ENCODE data around the gene TTC22. TPM values are rescaled to one million over a fixed set of nuclear protein-coding genes. Genes with fewer than 3 reads are reported as not detected.

Gene TTC22
- not detected for total RNA-seq
- long read RNA-seq = 0 reads

DNA sequence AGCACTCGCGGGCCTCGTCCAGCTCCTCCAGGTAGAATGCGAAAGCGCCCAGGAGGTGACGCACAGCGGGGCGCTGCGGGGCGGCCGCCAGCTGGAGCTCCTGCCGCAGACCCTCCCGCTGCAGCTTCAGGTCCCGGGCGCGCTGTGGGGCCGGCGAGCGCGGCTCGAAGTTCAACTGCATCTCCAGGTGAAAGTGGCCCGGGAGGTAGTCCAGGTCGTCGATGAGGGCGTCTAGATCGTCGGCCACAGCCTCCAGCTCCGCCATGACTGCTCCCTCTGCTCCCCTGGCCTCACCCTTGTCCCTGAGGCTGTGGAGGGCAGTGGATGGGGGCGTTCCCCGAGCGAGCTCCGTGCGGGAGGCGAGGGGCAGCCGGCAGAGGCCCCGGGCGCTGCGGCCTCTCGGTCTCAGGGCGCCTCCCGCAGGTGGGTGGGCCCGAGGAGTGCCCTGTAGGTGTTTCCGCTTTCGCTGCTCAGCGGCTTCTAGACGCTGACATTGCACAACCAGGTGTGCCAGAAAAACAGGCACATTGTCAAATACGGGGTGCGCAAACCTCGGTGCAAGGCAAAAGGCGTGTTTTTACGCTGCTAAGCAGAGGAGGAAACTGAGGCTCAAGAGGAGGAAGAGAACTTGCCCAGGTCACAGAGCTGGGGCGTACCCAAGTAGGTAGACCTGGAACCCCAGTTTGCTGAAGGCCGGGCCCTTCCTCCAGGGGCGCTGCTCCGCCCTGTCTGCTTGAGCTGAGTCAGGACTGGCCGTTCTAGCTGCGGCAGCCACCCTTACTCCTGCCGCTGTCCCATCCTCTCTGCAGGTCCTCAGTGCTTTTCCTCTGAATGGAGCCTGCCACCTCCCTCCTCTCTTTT, at the start of gene TTC22:
TSS of gene TTC22 (minus strand) at position 425 of the 861 bp plus-strand sequence. CDS start at position 265, 160 bp downstream.
- DNase-seq (ENCODE audit: missing footprints) = peak; percentile 81
- no peak for ATAC-seq
- intact Hi-C loops (cut with DNase I) = no loop called here

DNA sequence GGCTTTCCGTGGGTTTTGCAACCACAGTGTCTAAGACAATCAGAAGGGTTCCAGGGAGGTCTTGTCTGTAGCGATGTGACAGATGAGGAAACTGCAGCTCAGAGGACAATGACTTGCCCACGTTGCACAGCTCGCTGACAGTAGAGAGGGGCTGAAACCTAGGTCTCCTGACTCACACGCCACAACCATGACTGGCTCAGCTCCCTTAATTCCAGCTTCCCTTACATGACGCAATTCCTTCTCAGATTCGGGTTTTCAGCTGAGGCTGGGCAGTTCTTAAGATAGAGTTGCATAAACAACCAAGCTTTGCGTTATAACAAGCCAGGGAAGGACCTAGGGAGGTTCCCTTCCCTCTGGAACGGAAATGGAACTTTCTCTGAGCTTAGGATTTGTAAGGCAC, 49.6 kb upstream of the TTC22 start:
- intact Hi-C loops (cut with DNase I) = no loop called here
- ATAC-seq = no peak
- DNase-seq (ENCODE audit: missing footprints) = no peak

DNA sequence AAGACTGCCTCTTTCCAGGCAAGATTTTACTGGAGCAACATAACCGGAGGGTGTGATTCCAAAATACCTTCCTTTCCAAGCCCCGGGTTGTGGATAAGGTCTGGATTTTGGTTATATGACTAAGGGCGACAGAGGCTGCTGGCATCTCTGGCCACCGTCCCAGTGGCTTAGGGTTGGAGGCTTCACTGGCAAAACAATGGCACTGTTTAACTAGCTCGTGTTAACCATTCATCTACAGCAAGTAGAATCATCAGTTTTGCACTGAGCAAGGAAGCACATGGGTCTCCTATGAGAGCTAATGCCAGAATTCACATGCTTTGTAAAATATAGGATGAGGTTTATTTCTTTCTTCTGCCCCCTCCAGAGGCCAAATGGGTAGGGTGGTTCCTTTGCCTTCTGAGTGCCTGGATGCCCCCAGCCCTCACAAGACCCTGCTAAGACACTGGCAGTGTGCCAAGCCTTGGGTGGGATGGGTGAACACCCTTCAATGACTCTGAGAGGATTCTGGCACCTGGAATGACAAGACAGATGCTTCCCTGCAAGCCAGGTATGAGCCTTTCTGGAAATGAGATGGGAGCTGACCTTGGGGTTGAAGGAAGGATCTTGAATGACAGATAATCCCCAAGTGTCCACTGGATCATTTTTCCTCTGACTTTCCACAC, 49.1 kb upstream of the TTC22 start:
- ATAC-seq = no peak
- DNase-seq (ENCODE audit: missing footprints) = no peak
- intact Hi-C loops (cut with DNase I) = no loop called here

DNA sequence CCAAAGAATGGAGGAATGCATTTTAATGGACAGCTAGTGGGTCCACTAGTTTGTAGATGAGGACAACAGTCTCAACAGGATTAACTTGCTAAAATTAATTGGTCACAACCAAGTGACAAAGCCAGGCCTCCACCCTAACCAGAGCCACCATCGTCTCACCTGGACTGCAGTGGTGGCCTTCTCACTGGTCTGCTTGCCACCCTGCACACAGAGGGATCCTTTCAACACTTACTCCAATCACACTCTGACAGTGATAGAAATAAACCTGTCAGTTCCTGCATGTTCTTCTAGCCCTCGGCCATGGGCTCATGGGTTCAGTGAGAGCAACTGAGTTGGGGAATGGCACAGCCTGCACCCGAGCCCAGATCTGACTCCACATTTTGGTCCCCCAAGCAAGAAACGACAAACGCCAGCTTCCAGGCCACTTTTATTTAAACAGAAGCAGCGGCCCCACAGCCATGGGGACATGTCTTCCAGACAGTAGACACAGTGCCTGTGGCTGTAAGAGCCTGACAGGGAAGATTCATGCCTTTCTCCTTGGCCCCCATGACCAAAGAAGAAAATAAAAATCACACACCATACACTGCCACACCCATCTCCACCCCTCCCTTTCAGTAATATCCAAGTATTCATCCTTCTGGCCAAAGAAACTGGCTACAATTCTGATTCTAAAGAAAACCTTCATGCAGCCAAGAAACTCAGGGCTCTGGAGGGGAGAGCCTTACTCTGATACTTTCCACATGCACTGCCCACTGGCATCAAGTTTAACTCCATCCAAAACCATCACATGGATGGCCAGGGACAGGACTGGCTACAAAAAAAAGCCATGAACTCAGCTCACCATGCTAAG, 48.3 kb upstream of the TTC22 start:
- intact Hi-C loops (cut with DNase I) = no loop called here
- DNase-seq (ENCODE audit: missing footprints) (no peak), ATAC-seq (no peak)

DNA sequence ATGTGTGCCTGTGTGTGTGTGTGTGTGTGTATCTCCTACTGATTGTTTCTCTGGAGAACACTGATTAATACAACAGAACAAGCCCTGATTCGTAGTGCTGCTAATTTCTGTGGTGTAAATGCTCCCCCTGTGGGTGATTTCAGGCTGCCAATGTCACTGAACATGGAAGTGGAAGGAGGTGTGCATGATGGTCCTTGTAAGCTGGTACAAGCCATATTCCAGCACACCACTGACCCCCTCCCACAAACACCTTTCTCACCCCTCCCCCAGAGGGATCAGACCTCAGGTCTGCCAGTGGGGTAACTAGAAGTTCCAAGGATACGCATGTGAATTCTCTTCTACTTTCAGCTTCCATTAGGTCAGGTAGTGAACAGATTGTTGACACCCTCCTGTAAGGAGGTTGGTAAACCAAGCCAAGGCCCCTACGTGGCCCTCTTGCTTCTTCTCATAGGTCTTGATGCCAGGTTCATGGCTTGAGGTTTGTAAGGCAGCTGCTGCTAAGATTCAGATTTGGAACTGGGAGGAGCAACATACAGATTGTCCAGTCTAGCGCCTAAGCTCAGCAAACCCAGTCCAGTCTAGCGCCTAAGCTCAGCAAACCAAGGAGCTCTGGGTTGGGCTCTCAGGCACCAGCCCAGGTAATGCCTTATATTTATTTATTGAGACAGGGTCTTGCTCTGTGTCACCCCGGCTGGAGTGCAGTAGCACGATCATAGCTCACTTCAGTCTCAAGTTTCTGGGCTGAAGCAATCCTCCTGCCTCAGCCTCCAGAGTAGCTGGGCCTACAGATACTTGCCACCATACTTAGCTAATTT, 47.2 kb upstream of the TTC22 start:
- no peak for ATAC-seq
- intact Hi-C loops (cut with DNase I) = no loop called here
- no peak for DNase-seq (ENCODE audit: missing footprints)

DNA sequence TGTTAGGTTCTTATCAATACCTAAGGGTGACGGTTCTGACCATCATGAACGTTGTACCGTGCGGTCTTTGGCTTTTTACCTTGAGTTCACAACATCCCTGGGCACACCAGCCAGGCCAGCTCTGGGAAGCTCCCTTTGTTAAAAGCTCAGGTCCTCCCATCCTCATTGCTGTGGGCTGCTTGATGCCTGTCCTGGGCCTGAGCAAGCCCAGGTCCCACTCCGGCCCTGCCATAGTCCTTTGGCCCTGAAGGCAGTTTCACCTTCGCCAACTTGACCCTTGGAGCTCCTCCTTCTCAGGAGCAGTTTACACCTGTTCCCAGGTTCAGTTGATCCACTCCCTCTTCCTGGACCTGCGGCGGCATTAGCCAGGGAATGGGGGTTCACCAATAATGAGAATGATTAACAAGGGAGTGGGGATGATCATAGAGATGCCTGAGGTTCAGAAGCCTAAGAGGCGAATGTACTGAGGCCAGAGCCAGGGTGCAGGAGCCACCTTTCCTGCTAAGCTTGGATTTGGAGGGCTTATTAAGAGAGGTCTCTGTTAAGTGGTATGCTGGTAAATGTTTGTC, 45.7 kb upstream of the TTC22 start:
- intact Hi-C loops (cut with DNase I) = no loop called here
- ATAC-seq (no peak), DNase-seq (ENCODE audit: missing footprints) (no peak)

DNA sequence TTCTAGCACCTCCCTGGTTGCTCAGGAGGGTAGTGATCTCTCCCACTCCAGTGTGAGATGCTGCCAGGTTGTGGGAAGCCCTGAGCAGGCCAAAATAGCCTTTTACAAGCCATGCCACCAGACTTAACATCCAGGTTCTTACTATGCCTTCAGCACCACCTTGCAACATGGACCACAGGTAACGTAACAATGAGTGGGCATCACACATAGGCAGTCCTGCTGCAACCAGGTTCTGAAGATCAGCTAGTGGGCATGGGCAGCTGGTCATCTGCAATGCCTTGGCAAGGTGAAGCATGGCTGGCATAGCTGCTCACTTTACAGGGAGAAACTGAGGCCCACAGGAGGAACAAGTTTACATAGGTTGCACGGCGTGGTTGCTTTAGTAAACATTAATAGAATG, 45.2 kb upstream of the TTC22 start:
- intact Hi-C loops (cut with DNase I) = no loop called here
- ATAC-seq (no peak), DNase-seq (ENCODE audit: missing footprints) (no peak)

DNA sequence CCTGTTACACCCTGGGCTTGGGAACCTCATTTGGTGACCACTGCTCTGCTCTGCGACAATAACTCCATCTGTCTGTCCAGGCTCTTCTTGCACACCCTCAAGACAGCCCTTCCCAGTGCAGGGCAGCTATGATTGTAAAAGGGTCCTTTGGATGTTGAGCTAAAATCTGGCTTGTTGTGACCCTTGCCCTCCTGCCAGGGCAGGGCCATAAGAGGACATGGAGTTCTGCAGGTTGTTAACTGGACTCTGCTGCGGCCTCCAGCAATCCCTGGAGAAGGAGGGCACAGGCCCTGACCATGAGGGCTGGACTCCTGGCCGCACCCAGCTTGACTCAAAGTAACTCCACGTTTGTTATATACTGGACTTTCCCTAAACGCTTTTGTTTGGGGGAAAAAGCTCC, 44.6 kb upstream of the TTC22 start:
- intact Hi-C loops (cut with DNase I) = no loop called here
- ATAC-seq (no peak), DNase-seq (ENCODE audit: missing footprints) (no peak)

DNA sequence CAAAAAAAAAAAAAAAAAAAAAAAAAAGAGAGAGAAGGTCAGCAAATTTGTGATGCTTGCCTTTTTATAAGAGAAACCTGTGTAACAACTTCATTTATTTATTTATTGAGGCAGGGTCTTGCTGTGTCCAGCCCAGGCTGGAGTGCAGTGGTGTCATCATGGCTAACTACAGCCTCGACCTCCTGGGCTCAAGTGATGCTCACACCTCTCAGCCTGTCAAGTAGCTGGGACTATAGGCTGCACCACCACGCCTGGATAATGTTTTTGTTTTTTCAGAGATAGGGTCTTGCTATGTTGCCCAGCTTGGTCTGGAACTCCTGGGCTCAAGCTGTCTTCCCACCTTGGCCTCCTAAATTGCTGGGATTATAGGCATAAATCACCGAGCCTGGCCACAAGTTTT, 43.4 kb upstream of the TTC22 start:
- no peak for ATAC-seq
- intact Hi-C loops (cut with DNase I) = no loop called here
- DNase-seq (ENCODE audit: missing footprints) = no peak

DNA sequence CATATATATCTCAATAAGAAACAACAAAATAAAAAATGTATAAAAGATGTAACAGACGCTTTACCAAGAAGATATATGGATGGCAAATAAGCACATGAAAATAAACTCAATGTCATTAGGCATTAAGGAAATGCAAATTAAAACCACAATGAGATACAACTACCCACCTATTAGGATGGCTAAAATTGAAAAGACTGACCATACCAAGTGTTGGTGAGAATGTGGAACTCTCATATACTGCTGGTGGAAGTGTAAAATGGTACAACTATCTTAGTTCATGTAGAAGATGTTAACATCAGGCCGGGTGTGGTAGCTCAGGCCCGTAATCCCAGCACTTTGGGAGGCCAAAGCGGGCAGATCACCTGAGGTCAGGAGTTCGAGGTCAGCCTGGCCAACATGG, 42.3 kb upstream of the TTC22 start:
- DNase-seq (ENCODE audit: missing footprints) (no peak), ATAC-seq (no peak)
- intact Hi-C loops (cut with DNase I) = no loop called here

DNA sequence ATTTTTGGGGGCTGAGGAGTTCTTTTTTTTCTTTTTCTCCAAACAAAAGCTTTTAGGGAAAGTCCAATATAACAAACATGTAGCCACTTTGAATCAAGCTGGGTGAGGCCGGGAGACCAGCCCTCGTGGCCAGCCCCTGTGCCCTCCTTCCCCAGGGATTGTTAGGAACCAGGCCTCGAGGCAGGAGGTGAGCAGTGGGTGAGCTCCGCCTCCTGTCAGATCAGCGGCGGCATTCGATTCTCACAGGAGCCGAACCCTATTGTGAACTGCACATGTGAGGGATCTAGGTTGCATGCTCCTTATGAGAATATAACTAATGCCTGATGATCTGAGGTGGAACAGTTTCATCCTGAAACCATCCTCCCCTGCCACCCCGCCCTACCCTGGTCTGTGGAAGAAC, 41.8 kb upstream of the TTC22 start:
- DNase-seq (ENCODE audit: missing footprints) = no peak
- intact Hi-C loops (cut with DNase I) = no loop called here
- no peak for ATAC-seq

DNA sequence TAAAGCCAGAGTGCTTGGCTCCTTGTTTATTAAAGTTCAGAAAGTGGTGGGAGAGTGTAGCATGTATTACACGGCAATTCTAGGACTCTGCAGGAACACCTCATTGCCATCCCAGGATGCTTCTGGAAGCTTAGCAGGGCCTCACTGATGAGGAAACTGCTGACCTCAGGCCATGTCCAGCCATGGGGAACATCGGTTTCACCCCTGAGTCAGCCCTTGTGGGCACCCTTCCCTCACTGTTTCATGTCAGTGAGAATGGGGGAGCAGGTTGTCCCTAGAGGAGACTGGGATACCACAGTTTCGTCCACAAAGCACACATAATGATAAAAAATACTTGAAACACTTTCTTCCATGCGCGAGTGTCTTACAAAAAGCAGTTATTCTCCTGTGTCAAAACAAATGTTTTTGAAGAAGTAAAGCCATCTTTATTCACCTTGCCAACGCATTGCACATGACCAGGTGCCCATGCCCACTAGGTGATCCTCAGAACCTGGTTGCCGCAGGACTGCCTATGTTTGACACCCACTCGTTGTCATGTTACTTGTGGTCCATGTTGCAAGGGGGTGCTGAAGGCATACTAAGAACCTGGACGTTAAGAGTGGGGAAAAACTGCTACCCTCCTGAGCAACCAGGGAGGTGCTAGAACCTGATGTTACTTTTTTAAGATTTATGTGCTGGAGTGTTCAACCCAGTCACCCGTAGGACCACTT, 41.2 kb upstream of the TTC22 start:
- ATAC-seq (no peak), DNase-seq (ENCODE audit: missing footprints) (no peak)
- intact Hi-C loops (cut with DNase I) = no loop called here

DNA sequence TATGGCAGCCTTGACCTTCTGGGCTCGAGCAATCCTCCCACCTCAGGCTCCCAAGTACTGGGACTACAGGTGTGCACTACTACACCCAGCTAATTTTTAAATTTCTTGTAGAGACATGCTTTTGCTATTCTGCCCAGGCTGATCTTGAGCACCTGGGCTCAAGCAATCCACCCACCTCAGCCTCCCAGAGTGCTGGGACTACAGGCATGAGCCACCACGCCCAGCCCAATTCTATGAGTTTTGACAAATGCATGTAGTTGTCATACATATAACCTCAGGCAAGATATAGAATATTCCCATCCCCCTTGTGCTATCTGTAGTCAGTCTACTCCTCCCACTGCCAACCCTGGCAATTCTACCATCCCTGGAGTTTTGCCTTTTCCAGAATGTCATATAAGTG, 38.7 kb upstream of the TTC22 start:
- intact Hi-C loops (cut with DNase I) = no loop called here
- ATAC-seq (no peak), DNase-seq (ENCODE audit: missing footprints) (no peak)

DNA sequence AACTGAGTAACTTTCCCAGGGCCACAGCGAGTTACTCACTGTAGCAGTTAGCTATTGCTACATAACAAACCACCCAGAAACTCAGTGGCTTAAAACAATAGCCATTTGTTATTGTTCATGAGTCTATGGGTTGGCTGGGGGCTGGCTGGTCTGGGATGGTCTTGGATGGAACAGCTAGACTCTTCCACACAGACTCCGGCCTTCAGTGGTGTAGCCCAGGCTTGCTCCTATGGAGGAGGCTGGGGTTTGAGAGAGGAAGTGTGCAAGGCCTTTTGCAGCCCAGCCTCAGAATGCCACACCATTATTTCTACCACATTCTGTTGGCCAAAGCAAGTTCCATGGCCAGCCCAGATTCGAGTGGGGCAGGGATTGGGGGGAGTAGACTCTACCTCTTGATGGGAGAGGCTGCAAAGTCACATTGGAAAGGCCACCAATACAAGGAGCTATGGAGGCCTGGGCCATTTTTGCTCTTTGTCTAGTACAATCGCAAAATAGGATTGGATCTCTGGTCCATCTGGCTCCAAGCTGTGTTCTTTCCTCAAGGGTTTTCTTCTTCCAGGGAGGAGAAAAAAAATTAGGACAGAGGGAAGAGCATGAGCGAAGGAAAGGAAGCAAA, 37.5 kb upstream of the TTC22 start:
- DNase-seq (ENCODE audit: missing footprints) (no peak), ATAC-seq (no peak)
- intact Hi-C loops (cut with DNase I) = no loop called here

DNA sequence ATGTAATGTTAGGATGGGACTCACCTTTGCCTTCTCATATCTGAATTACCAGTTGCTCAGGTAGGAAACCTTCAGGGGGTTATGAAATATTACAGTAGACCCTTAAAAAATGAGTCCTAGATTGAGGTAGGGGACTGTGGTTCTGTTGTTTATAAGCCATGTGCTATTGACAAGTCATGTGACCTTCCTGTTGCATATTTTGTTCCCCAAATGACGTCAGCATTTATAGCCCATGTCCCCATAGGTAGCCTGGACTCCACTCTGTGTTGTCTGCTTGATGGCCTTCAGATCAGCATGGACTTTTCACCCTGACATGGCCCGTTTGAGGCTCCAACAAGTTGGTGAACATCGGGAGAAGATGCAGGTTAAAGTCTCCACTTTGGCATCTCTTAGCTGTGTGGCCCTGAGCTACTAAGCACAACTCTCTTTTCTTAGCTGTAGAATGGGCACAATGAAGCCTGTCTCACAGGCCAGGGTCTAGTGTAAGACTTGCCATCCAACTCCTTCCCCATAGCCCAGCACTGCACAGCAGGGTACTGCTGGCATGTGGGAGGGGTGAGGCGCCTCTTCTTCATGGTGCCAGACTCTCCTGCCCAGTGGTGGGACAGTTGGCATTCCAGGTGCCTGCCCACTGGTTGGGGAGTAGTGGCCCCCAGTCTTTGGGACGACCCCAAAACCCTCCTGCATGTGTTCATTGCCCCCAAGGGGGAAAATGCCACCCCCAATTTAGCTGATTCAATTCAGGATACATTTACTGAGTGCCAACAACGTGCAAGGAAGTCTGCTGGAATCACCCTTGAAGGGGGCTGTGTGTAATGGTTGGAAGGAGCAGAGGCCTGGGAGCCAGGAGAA, 36.1 kb upstream of the TTC22 start:
- no peak for ATAC-seq
- intact Hi-C loops (cut with DNase I) = no loop called here
- DNase-seq (ENCODE audit: missing footprints) = no peak

DNA sequence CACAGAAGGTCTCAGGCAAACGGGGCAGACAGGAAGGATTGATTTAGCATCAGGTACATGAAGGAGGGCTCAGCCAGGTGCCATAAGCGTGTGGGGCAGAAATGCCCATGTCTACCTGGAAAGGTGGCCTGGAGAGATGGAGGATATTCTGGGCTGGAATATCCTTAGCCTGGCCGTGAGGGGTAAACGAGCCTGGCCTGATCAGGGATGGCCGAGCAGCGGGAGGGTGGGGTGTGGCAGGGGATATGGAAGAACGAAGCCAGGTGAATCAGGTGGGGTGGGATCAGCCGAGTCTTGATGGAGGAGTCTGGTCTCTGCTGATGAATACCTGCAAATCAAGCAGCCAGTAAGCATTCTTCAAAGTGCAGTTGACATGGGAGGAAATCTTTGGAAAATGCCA, 35.5 kb upstream of the TTC22 start:
- DNase-seq (ENCODE audit: missing footprints) (no peak), ATAC-seq (no peak)
- intact Hi-C loops (cut with DNase I) = no loop called here

DNA sequence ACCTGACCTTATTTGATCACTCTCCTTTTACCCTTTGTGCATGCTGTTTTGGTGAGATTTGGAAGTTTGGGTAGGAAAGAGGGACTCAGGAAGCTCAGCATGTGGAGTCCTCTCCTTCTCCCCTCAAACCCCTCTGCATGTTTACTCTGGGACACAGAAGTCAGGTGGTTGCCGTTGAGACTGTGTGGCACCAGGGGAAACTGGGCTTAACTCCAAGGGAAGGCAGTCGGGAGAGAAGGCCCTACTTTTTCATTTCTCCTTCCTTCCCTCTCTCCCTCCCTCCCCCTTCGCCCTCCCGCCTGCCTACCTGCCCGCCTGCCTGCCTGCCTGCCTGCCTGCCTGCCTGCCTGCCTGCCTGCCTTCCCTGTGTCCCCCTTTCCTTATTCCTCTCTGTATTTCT, 34.8 kb upstream of the TTC22 start:
- intact Hi-C loops (cut with DNase I) = no loop called here
- no peak for ATAC-seq
- DNase-seq (ENCODE audit: missing footprints) = no peak

Measured in Right ventricle myocardium inferior (tissue), 1 donor.